HEK293 (cell line): Measurements from ENCODE around the gene SCAF1.

Experiments
- CTCF ChIP-seq: fragments of 450-650 bp; formaldehyde crosslinking; IDR thresholded peaks from 2 replicates; pipeline ENCODE4 v1.5.1; 2016; ENCODE audit warnings: missing biosample characterization, missing genetic modification characterization
- RBAK ChIP-seq: fragments of 450-650 bp; formaldehyde crosslinking; IDR thresholded peaks from 2 replicates; pipeline ENCODE4 v1.5.1; 2016; ENCODE audit warnings: missing biosample characterization, missing genetic modification characterization
- REST ChIP-seq: fragments of 450-650 bp; formaldehyde crosslinking; IDR thresholded peaks from 2 replicates; pipeline ENCODE4 v1.5.1; 2016; ENCODE audit warnings: missing biosample characterization, missing genetic modification characterization
- ZNF488 ChIP-seq: fragments of 450-650 bp; formaldehyde crosslinking; IDR thresholded peaks from 2 replicates; pipeline ENCODE4 v1.5.1; 2016; ENCODE audit warnings: missing biosample characterization, missing genetic modification characterization
- ZSCAN23 ChIP-seq: fragments of 450-650 bp; formaldehyde crosslinking; IDR thresholded peaks from 2 replicates; pipeline ENCODE4 v1.5.1; 2016; ENCODE audit warnings: missing biosample characterization, missing genetic modification characterization

GRCh38 chr19:49686503-49687088 is 44.6 kb downstream of the SCAF1 start:
- no peak for TF ChIP-seq RBAK (tag by site-specific recombination)
- TF ChIP-seq CTCF: no peak
- TF ChIP-seq ZSCAN23 (tag by site-specific recombination): no peak
- no peak for TF ChIP-seq ZNF488 (tag by site-specific recombination)
- no peak for TF ChIP-seq REST (tag by site-specific recombination)
